H9 (cell line): Measurements from ENCODE around the gene FYCO1. TPM values are rescaled to one million over a fixed set of nuclear protein-coding genes. Genes with fewer than 3 reads are reported as not detected.

Experiments
- DNase-seq: peaks from one replicate; pipeline ENCODE4 v3.0.0-alpha.2; 2017
- H2AFZ ChIP-seq: one replicate; pipeline ENCODE4 v1.6.1; 2013; ENCODE audit warnings: mild to moderate bottlenecking, low read length, control low read depth, moderate library complexity
- H2AK5ac ChIP-seq: 2 replicates; pipeline ENCODE4 v1.6.1; 2013; ENCODE audit warnings: low read length, control low read depth, mixed read lengths; ENCODE audit not compliant: insufficient read length
- H2BK120ac ChIP-seq: one replicate; pipeline ENCODE4 v1.6.1; 2013; ENCODE audit warnings: low read depth, mild to moderate bottlenecking, low read length, control low read depth, inconsistent platforms; ENCODE audit not compliant: poor library complexity, severe bottlenecking
- H2BK12ac ChIP-seq: 2 replicates; pipeline ENCODE4 v1.6.1; 2013; ENCODE audit warnings: low read length, control low read depth, mixed read lengths, low read depth; ENCODE audit not compliant: insufficient read length
- H2BK15ac ChIP-seq: 2 replicates; pipeline ENCODE4 v1.6.1; 2013; ENCODE audit warnings: low read depth, low read length, control low read depth
- H2BK20ac ChIP-seq: one replicate; pipeline ENCODE4 v1.6.1; 2013; ENCODE audit warnings: low read depth, mild to moderate bottlenecking, low read length, control low read depth, inconsistent platforms; ENCODE audit not compliant: poor library complexity, severe bottlenecking
- H2BK5ac ChIP-seq: 2 replicates; pipeline ENCODE4 v1.6.1; 2013; ENCODE audit warnings: low read length, control low read depth, mixed read lengths; ENCODE audit not compliant: insufficient read length
- H3K14ac ChIP-seq: 2 replicates; pipeline ENCODE4 v1.6.1; 2013; ENCODE audit warnings: low read length, control low read depth; ENCODE audit not compliant: insufficient read depth
- H3K18ac ChIP-seq: 2 replicates; pipeline ENCODE4 v1.6.1; 2013; ENCODE audit warnings: low read depth, mild to moderate bottlenecking, mixed read lengths, low read length, control low read depth; ENCODE audit not compliant: insufficient read length
- H3K23ac ChIP-seq: 2 replicates; pipeline ENCODE4 v1.6.1; 2013; ENCODE audit warnings: low read length, control low read depth, mixed read lengths, low read depth; ENCODE audit not compliant: insufficient read length
- H3K23me2 ChIP-seq: 2 replicates; pipeline ENCODE4 v1.6.1; 2013; ENCODE audit warnings: low read depth, mild to moderate bottlenecking, mixed read lengths, low read length, control low read depth; ENCODE audit not compliant: insufficient read length, poor library complexity, severe bottlenecking
- H3K27ac ChIP-seq: 2 replicates; pipeline ENCODE4 v1.5.1; 2013; ENCODE audit warnings: low read length, control low read depth, mixed read lengths, low read depth; ENCODE audit not compliant: insufficient read length
- H3K27me3 ChIP-seq: 2 replicates; pipeline ENCODE4 v1.6.1; 2013; ENCODE audit warnings: low read length, control low read depth, inconsistent platforms; ENCODE audit not compliant: insufficient read depth
- H3K4ac ChIP-seq: 2 replicates; pipeline ENCODE4 v1.6.1; 2013; ENCODE audit warnings: low read depth, mild to moderate bottlenecking, control low read depth, inconsistent platforms, low read length, moderate library complexity
- H3K4me1 ChIP-seq: 2 replicates; pipeline ENCODE4 v1.6.1; 2013; ENCODE audit warnings: low read length, control low read depth, inconsistent platforms; ENCODE audit not compliant: insufficient read depth
- H3K4me2 ChIP-seq: 2 replicates; pipeline ENCODE4 v1.6.1; 2013; ENCODE audit warnings: low read length, control low read depth, mixed read lengths; ENCODE audit not compliant: insufficient read length, insufficient read depth
- H3K56ac ChIP-seq: 2 replicates; pipeline ENCODE4 v1.6.1; 2013; ENCODE audit warnings: low read depth, mild to moderate bottlenecking, mixed read lengths, low read length, control low read depth; ENCODE audit not compliant: insufficient read length
- H3K79me1 ChIP-seq: 2 replicates; pipeline ENCODE4 v1.6.1; 2013; ENCODE audit warnings: low read depth, mild to moderate bottlenecking, moderate library complexity, low read length, control low read depth, inconsistent platforms; ENCODE audit not compliant: insufficient read depth, poor library complexity, severe bottlenecking
- H3K79me2 ChIP-seq: 2 replicates; pipeline ENCODE4 v1.6.1; 2013; ENCODE audit warnings: low read length, control low read depth, inconsistent platforms; ENCODE audit not compliant: insufficient read depth
- H3K9ac ChIP-seq: 2 replicates; pipeline ENCODE4 v1.6.1; 2013; ENCODE audit warnings: low read length, control low read depth, mixed read lengths; ENCODE audit not compliant: insufficient read length; ENCODE audit errors: extremely low read depth
- H3K9me3 ChIP-seq: one replicate; pipeline ENCODE4 v1.6.1; 2013; ENCODE audit warnings: low read depth, low read length, inconsistent platforms; ENCODE audit not compliant: control insufficient read depth
- H3T11ph ChIP-seq: one replicate; pipeline ENCODE4 v1.6.1; 2013; ENCODE audit warnings: mild to moderate bottlenecking, low read length, control low read depth, inconsistent platforms
- H4K20me1 ChIP-seq: one replicate; pipeline ENCODE4 v1.6.1; 2013; ENCODE audit not compliant: control insufficient read depth, insufficient read length, insufficient read depth
- H4K5ac ChIP-seq: 2 replicates; pipeline ENCODE4 v1.6.1; 2013; ENCODE audit warnings: low read depth, mild to moderate bottlenecking, mixed read lengths, low read length, control low read depth; ENCODE audit not compliant: insufficient read length
- H4K8ac ChIP-seq: replicated peaks from 2 replicates; pipeline ENCODE4 v1.6.1; 2013; ENCODE audit warnings: low read length, control low read depth, mixed read lengths, low read depth; ENCODE audit not compliant: insufficient read length
- H4K91ac ChIP-seq: 2 replicates; pipeline ENCODE4 v1.6.1; 2013; ENCODE audit warnings: low read depth, mild to moderate bottlenecking, moderate library complexity, mixed read lengths, low read length, control low read depth; ENCODE audit not compliant: insufficient read length
- H3K27ac Mint-ChIP-seq, 3 experiments: 2 replicates in 2 of 3; 3 replicates in 1 of 3; pipeline ENCODE4 v1.8.0; 2020 to 2021; ENCODE audit warnings: mixed read lengths in 3 of 3, mild to moderate bottlenecking in 1 of 3, moderate library complexity in 1 of 3
- H3K27me3 Mint-ChIP-seq: 2 replicates; pipeline ENCODE4 v1.8.0; 2021; ENCODE audit warnings: low read depth, mild to moderate bottlenecking, moderate library complexity, mixed read lengths
- H3K36me3 Mint-ChIP-seq, 3 experiments: 2 replicates in 2 of 3; 3 replicates in 1 of 3; pipeline ENCODE4 v1.8.0; 2020 to 2021; ENCODE audit warnings: low read depth in 3 of 3, mixed read lengths in 3 of 3; ENCODE audit not compliant: insufficient read depth in 1 of 3
- H3K4me1 Mint-ChIP-seq, 2 experiments: 2 replicates each; pipeline ENCODE4 v1.8.0; 2020; ENCODE audit warnings: mixed read lengths in 2 of 2
- H3K4me3 Mint-ChIP-seq, 2 experiments: 2 replicates in 1 of 2; 3 replicates in 1 of 2; pipeline ENCODE4 v1.8.0; 2020 to 2021; ENCODE audit warnings: mild to moderate bottlenecking in 2 of 2, mixed read lengths in 2 of 2, moderate library complexity in 1 of 2
- H3K9me3 Mint-ChIP-seq, 2 experiments: 2 replicates in 1 of 2; 3 replicates in 1 of 2; pipeline ENCODE4 v1.8.0; 2020; ENCODE audit warnings: mild to moderate bottlenecking in 2 of 2, mixed read lengths in 2 of 2, moderate library complexity in 1 of 2
- WGBS: extraction: QIAGEN DNeasy Blood & Tissue Kit; methylation state at CpG from one replicate; pipeline ENCODE4 v1.1.7; 2013; ENCODE audit warnings: missing lambda C conversion rate, low lambda C conversion rate, mixed read lengths; ENCODE audit not compliant: insufficient read length; ENCODE audit errors: extremely low coverage; 5-methylcytosine and 5-hydroxymethylcytosine counted together
- total RNA-seq: library from RNA; stranded (reverse); gene quantifications from 2 replicates; pipeline ENCODE4 v1.2.1, GENCODE V29; 2021
- TF ChIP-seq, protein P1 (sequence below): fragments of 200-600 bp; sonication (generic); conservative IDR thresholded peaks from 3 replicates; pipeline ENCODE4 v1.8.0; 2021; ENCODE audit warnings: antibody characterized with exemption, mild to moderate bottlenecking

The FYCO1 gene
- total RNA-seq, 1 experiment from 2014 or later = 10.4 TPM

DNA sequence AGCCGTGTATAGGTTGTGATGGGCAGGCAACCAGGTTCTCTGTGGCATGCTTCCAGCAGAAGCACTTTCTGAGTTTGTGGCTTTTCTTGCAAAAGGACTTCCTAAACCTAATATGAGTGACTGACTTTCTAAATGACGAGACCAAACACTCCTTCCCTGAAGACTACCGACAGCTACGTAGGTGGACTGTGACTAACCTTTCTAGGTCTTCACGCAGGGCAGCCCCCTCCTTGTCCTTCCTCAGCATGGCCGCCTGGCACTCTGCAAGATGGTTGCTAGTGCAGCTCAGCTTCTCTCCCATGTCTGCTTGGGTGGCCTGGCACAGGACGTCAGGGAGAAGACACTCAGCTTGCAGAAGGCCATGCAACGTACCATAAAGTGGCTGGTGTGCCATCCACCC, 31.5 kb downstream of the FYCO1 start:
- TF ChIP-seq, protein P1, sequence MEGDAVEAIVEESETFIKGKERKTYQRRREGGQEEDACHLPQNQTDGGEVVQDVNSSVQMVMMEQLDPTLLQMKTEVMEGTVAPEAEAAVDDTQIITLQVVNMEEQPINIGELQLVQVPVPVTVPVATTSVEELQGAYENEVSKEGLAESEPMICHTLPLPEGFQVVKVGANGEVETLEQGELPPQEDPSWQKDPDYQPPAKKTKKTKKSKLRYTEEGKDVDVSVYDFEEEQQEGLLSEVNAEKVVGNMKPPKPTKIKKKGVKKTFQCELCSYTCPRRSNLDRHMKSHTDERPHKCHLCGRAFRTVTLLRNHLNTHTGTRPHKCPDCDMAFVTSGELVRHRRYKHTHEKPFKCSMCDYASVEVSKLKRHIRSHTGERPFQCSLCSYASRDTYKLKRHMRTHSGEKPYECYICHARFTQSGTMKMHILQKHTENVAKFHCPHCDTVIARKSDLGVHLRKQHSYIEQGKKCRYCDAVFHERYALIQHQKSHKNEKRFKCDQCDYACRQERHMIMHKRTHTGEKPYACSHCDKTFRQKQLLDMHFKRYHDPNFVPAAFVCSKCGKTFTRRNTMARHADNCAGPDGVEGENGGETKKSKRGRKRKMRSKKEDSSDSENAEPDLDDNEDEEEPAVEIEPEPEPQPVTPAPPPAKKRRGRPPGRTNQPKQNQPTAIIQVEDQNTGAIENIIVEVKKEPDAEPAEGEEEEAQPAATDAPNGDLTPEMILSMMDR = no peak
- no peaks in the 10 kb centered on the region for H3K79me1 ChIP-seq
- Mint-ChIP-seq H3K4me1 (no peaks in the 10 kb centered on the region), H3K27me3 (no peaks in the 10 kb centered on the region), H3K27ac (no peak overlapping the region), H3K4me3 (no peak overlapping the region), H3K36me3 (peaks cover 35 to 89% (median 86%) of the 10 kb centered on the region in 3 experiments; a peak in 6 of 7 replicates), H3K9me3 (no peaks in the 10 kb centered on the region)
- H3K27me3 ChIP-seq = no peaks in the 10 kb centered on the region
- H4K8ac ChIP-seq = no peak overlapping the region
- no peak overlapping the region for H3K27ac ChIP-seq
- no peak overlapping the region for H3K9ac ChIP-seq
- H2AK5ac ChIP-seq = no peak overlapping the region
- no peak for DNase-seq
- H3T11ph ChIP-seq = no peak overlapping the region
- no peaks in the 10 kb centered on the region for H3K9me3 ChIP-seq
- H3K4ac ChIP-seq = no peak overlapping the region
- no peak overlapping the region for H3K23ac ChIP-seq
- WGBS = no CpG with 5 or more reads among the region's 8 CpGs
- H3K56ac ChIP-seq = no peak overlapping the region
- H2AFZ ChIP-seq = no peak overlapping the region
- no peak overlapping the region for H3K4me2 ChIP-seq
- no peaks in the 10 kb centered on the region for H3K79me2 ChIP-seq
- no peak overlapping the region for H3K18ac ChIP-seq
- no peak overlapping the region for H4K91ac ChIP-seq
- no peaks in the 10 kb centered on the region for H3K4me1 ChIP-seq
- no peak overlapping the region for H2BK12ac ChIP-seq
- no peaks in the 10 kb centered on the region for H4K20me1 ChIP-seq
- no peaks in the 10 kb centered on the region for H3K23me2 ChIP-seq
- H3K14ac ChIP-seq = no peak overlapping the region
- H2BK15ac ChIP-seq = no peak overlapping the region
- H2BK5ac ChIP-seq = no peak overlapping the region
- H4K5ac ChIP-seq = no peak overlapping the region
- no peak overlapping the region for H2BK120ac ChIP-seq
- H2BK20ac ChIP-seq = no peak overlapping the region
